ENCODE results near the gene NFAM1. TPM values are rescaled to one million over a fixed set of nuclear protein-coding genes. Genes with fewer than 3 reads are reported as not detected.

Gene NFAM1
- total RNA-seq, 1 experiment from 2014 or later: 0.12 TPM

DNA sequence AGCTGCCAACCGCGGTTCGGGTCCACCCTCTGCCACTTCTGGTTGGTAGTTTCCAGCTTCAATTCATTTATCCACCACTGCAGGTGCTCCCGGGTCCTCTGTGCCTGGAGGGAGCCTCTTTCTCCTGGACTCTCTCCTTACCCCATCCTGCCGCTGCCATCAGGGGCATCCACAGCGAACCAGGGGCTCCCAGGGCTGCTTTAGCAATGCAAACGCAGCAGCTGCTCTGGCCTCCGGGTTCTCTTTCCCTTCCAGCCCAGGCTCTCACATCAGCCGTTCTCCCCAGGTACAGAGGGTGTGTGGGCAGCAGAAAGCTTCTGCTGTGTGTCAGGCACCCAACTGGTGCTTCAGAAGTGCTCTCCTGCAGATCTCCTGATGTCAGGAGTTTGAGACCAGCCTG lies 27.9 kb downstream of the NFAM1 start:
- no peak for TF ChIP-seq SIN3A (IDR thresholded peaks at IDR 0.05; ENCODE audit: low read depth)
- TF ChIP-seq, protein P1, sequence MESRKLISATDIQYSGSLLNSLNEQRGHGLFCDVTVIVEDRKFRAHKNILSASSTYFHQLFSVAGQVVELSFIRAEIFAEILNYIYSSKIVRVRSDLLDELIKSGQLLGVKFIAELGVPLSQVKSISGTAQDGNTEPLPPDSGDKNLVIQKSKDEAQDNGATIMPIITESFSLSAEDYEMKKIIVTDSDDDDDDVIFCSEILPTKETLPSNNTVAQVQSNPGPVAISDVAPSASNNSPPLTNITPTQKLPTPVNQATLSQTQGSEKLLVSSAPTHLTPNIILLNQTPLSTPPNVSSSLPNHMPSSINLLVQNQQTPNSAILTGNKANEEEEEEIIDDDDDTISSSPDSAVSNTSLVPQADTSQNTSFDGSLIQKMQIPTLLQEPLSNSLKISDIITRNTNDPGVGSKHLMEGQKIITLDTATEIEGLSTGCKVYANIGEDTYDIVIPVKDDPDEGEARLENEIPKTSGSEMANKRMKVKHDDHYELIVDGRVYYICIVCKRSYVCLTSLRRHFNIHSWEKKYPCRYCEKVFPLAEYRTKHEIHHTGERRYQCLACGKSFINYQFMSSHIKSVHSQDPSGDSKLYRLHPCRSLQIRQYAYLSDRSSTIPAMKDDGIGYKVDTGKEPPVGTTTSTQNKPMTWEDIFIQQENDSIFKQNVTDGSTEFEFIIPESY (IDR thresholded peaks at IDR 0.05; ENCODE audit: extremely low read depth, insufficient replicate concordance, low read length): no peak
- no peak for TF ChIP-seq SP1 (IDR thresholded peaks at IDR 0.05; ENCODE audit: low read depth)
- TF ChIP-seq SRF (IDR thresholded peaks at IDR 0.05; ENCODE audit: low read depth): no peak
- TF ChIP-seq JUND (IDR thresholded peaks at IDR 0.05): no peak
- TF ChIP-seq EZH2phosphoT487 (IDR thresholded peaks at IDR 0.05; ENCODE audit: borderline replicate concordance): no peak
- TF ChIP-seq FOSL1 (IDR thresholded peaks at IDR 0.05; ENCODE audit: low read depth): no peak
- no peak for TF ChIP-seq POLR2AphosphoS5 (IDR thresholded peaks at IDR 0.05; ENCODE audit: low read depth, low read length)
- TF ChIP-seq, protein P2, sequence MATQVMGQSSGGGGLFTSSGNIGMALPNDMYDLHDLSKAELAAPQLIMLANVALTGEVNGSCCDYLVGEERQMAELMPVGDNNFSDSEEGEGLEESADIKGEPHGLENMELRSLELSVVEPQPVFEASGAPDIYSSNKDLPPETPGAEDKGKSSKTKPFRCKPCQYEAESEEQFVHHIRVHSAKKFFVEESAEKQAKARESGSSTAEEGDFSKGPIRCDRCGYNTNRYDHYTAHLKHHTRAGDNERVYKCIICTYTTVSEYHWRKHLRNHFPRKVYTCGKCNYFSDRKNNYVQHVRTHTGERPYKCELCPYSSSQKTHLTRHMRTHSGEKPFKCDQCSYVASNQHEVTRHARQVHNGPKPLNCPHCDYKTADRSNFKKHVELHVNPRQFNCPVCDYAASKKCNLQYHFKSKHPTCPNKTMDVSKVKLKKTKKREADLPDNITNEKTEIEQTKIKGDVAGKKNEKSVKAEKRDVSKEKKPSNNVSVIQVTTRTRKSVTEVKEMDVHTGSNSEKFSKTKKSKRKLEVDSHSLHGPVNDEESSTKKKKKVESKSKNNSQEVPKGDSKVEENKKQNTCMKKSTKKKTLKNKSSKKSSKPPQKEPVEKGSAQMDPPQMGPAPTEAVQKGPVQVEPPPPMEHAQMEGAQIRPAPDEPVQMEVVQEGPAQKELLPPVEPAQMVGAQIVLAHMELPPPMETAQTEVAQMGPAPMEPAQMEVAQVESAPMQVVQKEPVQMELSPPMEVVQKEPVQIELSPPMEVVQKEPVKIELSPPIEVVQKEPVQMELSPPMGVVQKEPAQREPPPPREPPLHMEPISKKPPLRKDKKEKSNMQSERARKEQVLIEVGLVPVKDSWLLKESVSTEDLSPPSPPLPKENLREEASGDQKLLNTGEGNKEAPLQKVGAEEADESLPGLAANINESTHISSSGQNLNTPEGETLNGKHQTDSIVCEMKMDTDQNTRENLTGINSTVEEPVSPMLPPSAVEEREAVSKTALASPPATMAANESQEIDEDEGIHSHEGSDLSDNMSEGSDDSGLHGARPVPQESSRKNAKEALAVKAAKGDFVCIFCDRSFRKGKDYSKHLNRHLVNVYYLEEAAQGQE (IDR thresholded peaks at IDR 0.05; ENCODE audit: low read depth): no peak
- TF ChIP-seq, protein P3, sequence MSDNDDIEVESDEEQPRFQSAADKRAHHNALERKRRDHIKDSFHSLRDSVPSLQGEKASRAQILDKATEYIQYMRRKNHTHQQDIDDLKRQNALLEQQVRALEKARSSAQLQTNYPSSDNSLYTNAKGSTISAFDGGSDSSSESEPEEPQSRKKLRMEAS (IDR thresholded peaks at IDR 0.05): no peak
- no peak for TF ChIP-seq CBX3 (IDR thresholded peaks at IDR 0.05; ENCODE audit: low read depth)
- no peak for TF ChIP-seq CEBPB (IDR thresholded peaks at IDR 0.05; ENCODE audit: low read depth)
- TF ChIP-seq POLR2A (IDR thresholded peaks at IDR 0.05; ENCODE audit: borderline replicate concordance, extremely low read depth, insufficient read depth, insufficient read length): no peak
- TF ChIP-seq ELF1 (IDR thresholded peaks at IDR 0.05; ENCODE audit: borderline replicate concordance, low read depth): no peak
- no peak for TF ChIP-seq EZH2 (IDR thresholded peaks at IDR 0.05)
- TF ChIP-seq, protein P4, sequence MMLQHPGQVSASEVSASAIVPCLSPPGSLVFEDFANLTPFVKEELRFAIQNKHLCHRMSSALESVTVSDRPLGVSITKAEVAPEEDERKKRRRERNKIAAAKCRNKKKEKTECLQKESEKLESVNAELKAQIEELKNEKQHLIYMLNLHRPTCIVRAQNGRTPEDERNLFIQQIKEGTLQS (IDR thresholded peaks at IDR 0.05): no peak
- no peak for TF ChIP-seq TCF7L2 (IDR thresholded peaks at IDR 0.05; ENCODE audit: borderline replicate concordance, extremely low read depth, insufficient read depth, insufficient read length)
- no peak for TF ChIP-seq YY1 (IDR thresholded peaks at IDR 0.05; ENCODE audit: extremely low read depth, insufficient replicate concordance, low read depth, low read length)
- BruUV-seq (replicated peaks): no TSS peak
- POLR2A ChIA-PET: no interaction called here
- CTCF ChIA-PET: no interaction called here
- no peak overlapping the region for H2AFZ ChIP-seq (ENCODE audit: low read depth, low read length, poor library complexity, severe bottlenecking)
- H3K4me3 ChIP-seq (replicated peaks in 1 of 2; ENCODE audit: low read depth in 1 of 2, low read length in 2 of 2): no peak overlapping the region
- RAD21 ChIA-PET (ENCODE audit: low non-redundant PET in 1 of 2, low total read pairs in 2 of 2, uncharacterized antibody in 2 of 2, unreplicated experiment in 2 of 2): no interaction called here
- H3K27ac ChIP-seq (ENCODE audit: low read depth, low read length): no peak overlapping the region
- H4K20me1 ChIP-seq (ENCODE audit: insufficient read depth): no peaks in the 10 kb centered on the region
- H3K4me1 ChIP-seq (ENCODE audit: control insufficient read depth in 1 of 2, insufficient read depth in 2 of 2, low read length in 2 of 2): no peaks in the 10 kb centered on the region
- 0 out of 2 replicates have a peak, but pooled peaks cover 2% of the 10 kb centered on the region for H3K27me3 ChIP-seq (ENCODE audit: insufficient read depth, low read length)
- no peak overlapping the region for H3K4me2 ChIP-seq (ENCODE audit: low read length)
- no peaks in the 10 kb centered on the region for H3K9me2 ChIP-seq (ENCODE audit: insufficient read depth)
- DNase-seq (ENCODE audit: low read depth, low spot score) (no peak), ATAC-seq (no peak)
- no peak overlapping the region for H3K9ac ChIP-seq (ENCODE audit: low read length)
- no peaks in the 10 kb centered on the region for H3K9me3 ChIP-seq (ENCODE audit: control insufficient read depth in 1 of 2, insufficient read depth in 1 of 2, low read depth in 1 of 2, low read length in 2 of 2)
- no peaks in the 10 kb centered on the region for H3K36me3 ChIP-seq (ENCODE audit: control insufficient read depth in 1 of 2, insufficient read depth in 2 of 2, low read length in 2 of 2)
- intact Hi-C loops (cut with micrococcal nuclease): no loop called here
- H3K79me2 ChIP-seq (ENCODE audit: insufficient read depth, low read length): no peaks in the 10 kb centered on the region
